ENCODE data around the gene TTLL4. TPM values are rescaled to one million over a fixed set of nuclear protein-coding genes. Genes with fewer than 3 reads are reported as not detected.

The TTLL4 gene
- polyA plus RNA-seq, 1 of the 3 experiments (the other 2 are of a cell fraction), result 15.6 TPM

DNA sequence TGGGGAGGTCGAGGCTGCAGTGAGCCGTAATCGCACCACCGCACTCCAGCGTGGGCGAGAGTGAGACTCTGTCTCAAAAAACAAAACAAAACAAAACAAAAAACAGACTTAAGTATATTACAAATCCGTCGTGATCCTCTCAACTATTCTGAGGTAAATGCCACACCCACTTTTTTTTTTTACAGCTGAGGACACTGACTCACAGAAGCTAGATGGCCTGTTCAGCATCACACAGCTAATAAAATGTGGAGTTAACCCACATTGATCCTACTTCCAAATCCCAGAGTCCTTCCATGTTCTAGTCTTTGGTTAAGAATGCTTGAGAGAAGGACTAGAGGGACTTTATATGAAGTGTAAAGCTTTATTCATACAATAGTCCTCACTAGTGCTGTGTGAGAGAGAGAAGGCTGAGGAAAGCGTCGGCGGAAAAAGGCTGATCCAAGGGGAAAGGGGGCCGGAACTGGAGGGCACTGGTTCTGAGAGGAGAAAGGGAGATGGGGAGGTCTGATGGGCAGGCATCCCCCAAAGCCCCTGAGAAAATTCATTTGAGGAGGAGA lies 39.5 kb upstream of the TTLL4 start:
- no peaks in the 10 kb centered on the region for H3K9me2 ChIP-seq
- peak overlapping the region; percentile 94; the same call in 1 of the 2 replicates for H2AFZ ChIP-seq (ENCODE audit: low read depth)
- H3K4me3 ChIP-seq (ENCODE audit: low read depth in 2 of 2, low read length in 1 of 2), result peak overlapping the region; percentile 94 to 97
- peak overlapping the region; percentile 76 to 94 for H3K27ac ChIP-seq (ENCODE audit: low read depth in 2 of 2, low read length in 1 of 2)
- H3K79me2 ChIP-seq (ENCODE audit: insufficient read depth), result peaks cover 33% of the 10 kb centered on the region
- DNase-seq, result no peak
- peaks cover 36 to 48% of the 10 kb centered on the region in 2 experiments for H3K36me3 ChIP-seq (replicated peaks in 1 of 2; ENCODE audit: control insufficient read depth in 1 of 2, insufficient read depth in 2 of 2, low read length in 1 of 2)
- 22% methylated on average over 12 of the region's 12 CpGs for WGBS (ENCODE audit: low lambda C conversion rate)
- ChIA-PET POLR2A (interaction anchor here (1.1 to 2.5 kb wide), 4 partner anchors 10 to 63 kb away, joined by 3 to 28 read pairs (median 6); partner anchors contain the start of genes BCS1L, PLCD4 and ZNF142), CTCF (interaction anchor here (1.0 to 6.5 kb wide), 6 partner anchors 11 to 205 kb away, joined by 3 to 36 read pairs (median 8); partner anchors contain the start of genes BCS1L, TTLL4 and ZNF142)
- TF ChIP-seq TEAD4 (IDR thresholded peaks at IDR 0.05; ENCODE audit: borderline replicate concordance, insufficient read depth), result no peak
- no peak for TF ChIP-seq GABPA (IDR thresholded peaks at IDR 0.05; ENCODE audit: low read depth)
- no peak for TF ChIP-seq RCOR1 (IDR thresholded peaks at IDR 0.05; ENCODE audit: low read length)
- TF ChIP-seq, protein P1, sequence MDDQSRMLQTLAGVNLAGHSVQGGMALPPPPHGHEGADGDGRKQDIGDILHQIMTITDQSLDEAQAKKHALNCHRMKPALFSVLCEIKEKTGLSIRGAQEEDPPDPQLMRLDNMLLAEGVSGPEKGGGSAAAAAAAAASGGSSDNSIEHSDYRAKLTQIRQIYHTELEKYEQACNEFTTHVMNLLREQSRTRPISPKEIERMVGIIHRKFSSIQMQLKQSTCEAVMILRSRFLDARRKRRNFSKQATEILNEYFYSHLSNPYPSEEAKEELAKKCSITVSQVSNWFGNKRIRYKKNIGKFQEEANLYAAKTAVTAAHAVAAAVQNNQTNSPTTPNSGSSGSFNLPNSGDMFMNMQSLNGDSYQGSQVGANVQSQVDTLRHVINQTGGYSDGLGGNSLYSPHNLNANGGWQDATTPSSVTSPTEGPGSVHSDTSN (IDR thresholded peaks at IDR 0.05), result no peak
- TF ChIP-seq, protein P2, sequence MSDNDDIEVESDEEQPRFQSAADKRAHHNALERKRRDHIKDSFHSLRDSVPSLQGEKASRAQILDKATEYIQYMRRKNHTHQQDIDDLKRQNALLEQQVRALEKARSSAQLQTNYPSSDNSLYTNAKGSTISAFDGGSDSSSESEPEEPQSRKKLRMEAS (IDR thresholded peaks at IDR 0.05; ENCODE audit: low read depth), result no peak
- no peak for TF ChIP-seq FOSL2 (IDR thresholded peaks at IDR 0.05; ENCODE audit: borderline replicate concordance, low read depth)
- TF ChIP-seq MEF2A (IDR thresholded peaks at IDR 0.05; ENCODE audit: borderline replicate concordance, low read depth), result no peak
- TF ChIP-seq, protein P3, sequence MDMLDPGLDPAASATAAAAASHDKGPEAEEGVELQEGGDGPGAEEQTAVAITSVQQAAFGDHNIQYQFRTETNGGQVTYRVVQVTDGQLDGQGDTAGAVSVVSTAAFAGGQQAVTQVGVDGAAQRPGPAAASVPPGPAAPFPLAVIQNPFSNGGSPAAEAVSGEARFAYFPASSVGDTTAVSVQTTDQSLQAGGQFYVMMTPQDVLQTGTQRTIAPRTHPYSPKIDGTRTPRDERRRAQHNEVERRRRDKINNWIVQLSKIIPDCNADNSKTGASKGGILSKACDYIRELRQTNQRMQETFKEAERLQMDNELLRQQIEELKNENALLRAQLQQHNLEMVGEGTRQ (IDR thresholded peaks at IDR 0.05; ENCODE audit: borderline replicate concordance, low read depth, low read length), result no peak
- TF ChIP-seq NFIC (IDR thresholded peaks at IDR 0.05; ENCODE audit: borderline replicate concordance), result no peak
- TF ChIP-seq GATA2 (CRISPR knock-in tag; IDR thresholded peaks at IDR 0.05), result no peak
- TF ChIP-seq, protein P4, sequence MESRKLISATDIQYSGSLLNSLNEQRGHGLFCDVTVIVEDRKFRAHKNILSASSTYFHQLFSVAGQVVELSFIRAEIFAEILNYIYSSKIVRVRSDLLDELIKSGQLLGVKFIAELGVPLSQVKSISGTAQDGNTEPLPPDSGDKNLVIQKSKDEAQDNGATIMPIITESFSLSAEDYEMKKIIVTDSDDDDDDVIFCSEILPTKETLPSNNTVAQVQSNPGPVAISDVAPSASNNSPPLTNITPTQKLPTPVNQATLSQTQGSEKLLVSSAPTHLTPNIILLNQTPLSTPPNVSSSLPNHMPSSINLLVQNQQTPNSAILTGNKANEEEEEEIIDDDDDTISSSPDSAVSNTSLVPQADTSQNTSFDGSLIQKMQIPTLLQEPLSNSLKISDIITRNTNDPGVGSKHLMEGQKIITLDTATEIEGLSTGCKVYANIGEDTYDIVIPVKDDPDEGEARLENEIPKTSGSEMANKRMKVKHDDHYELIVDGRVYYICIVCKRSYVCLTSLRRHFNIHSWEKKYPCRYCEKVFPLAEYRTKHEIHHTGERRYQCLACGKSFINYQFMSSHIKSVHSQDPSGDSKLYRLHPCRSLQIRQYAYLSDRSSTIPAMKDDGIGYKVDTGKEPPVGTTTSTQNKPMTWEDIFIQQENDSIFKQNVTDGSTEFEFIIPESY (IDR thresholded peaks at IDR 0.05; ENCODE audit: borderline replicate concordance, low read depth), result no peak
- TF ChIP-seq SIN3A (IDR thresholded peaks at IDR 0.05; ENCODE audit: borderline replicate concordance, low read depth, low read length), result no peak
- H3K4me2 ChIP-seq, result peak overlapping the region; percentile 94
- H3K27me3 ChIP-seq (ENCODE audit: insufficient read depth), result no peaks in the 10 kb centered on the region
- H3K9me3 ChIP-seq, result no peaks in the 10 kb centered on the region
- peak overlapping the region; percentile 87 for H3K9ac ChIP-seq
- peaks cover 8 to 11% of the 10 kb centered on the region in 2 experiments; a peak in 3 of 4 replicates for H3K4me1 ChIP-seq (ENCODE audit: control insufficient read depth in 1 of 2, insufficient read depth in 2 of 2, low read depth in 1 of 2, low read length in 1 of 2)
- peaks cover 11% of the 10 kb centered on the region for H3F3A ChIP-seq (replicated peaks; ENCODE audit: insufficient read depth)
- no peaks in the 10 kb centered on the region; the same call in 1 of the 2 replicates for H4K20me1 ChIP-seq (ENCODE audit: insufficient read depth)

Data from SK-N-SH (cell line).